Measurements from ENCODE around the gene ST3GAL4.

The ST3GAL4 gene

DNA sequence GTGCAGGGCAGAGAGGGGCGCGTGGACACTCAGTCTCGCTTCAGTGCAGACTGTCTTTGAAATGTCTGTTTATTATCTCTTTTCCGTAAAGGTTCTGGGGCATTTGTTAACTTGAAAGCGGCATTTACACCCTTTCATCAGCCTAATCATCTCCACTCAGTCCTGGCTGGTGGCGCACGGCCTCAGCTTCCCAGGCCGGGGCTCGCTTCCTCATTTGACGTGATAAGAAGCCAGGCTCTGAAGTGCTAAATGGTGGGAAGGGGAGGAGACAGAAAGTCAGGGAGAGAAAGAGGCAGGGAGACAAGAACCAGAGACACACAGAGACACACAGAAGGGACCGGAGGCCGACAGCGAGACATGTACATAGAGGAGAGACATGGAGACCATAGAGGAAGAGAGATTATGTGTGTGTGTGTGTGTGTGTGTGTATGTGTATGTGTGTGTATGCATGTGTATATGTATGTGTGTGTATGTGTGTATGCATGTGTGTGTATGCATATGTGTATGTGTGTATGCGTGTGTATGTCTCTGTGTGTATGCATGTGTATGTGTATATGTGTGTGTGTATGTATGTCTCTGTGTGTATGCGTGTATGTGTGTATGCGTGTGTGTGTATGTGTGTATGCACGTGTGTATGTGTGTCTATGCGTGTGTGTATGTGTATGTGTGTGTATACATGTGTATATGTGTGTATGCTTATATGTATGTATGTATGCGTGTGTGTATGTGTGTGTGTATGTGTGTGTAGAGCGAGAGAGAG is 101.5 kb downstream of the ST3GAL4 start:
- TF ChIP-seq YY1 (IDR thresholded peaks at IDR 0.05; ENCODE audit: low read depth) (no peak), TEAD4 (IDR thresholded peaks at IDR 0.05) (no peak), TAF1 (IDR thresholded peaks at IDR 0.05; ENCODE audit: low read depth) (no peak), CREB1 (IDR thresholded peaks at IDR 0.05; ENCODE audit: low read depth) (no peak), TCF12 (IDR thresholded peaks at IDR 0.05; ENCODE audit: low read depth) (no peak), EGR1 (IDR thresholded peaks at IDR 0.05) (no peak), RAD21 (IDR thresholded peaks at IDR 0.05; ENCODE audit: low read depth) (no peak), EP300 (IDR thresholded peaks at IDR 0.05; ENCODE audit: borderline replicate concordance) (no peak), ZBTB7A (IDR thresholded peaks at IDR 0.05; ENCODE audit: low read depth) (no peak), CEBPB (IDR thresholded peaks at IDR 0.05) (no peak), FOXM1 (IDR thresholded peaks at IDR 0.05; ENCODE audit: borderline replicate concordance, low read depth) (no peak)
- TF ChIP-seq, protein P1, sequence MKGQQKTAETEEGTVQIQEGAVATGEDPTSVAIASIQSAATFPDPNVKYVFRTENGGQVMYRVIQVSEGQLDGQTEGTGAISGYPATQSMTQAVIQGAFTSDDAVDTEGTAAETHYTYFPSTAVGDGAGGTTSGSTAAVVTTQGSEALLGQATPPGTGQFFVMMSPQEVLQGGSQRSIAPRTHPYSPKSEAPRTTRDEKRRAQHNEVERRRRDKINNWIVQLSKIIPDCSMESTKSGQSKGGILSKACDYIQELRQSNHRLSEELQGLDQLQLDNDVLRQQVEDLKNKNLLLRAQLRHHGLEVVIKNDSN (IDR thresholded peaks at IDR 0.05): no peak
- TF ChIP-seq, protein P2, sequence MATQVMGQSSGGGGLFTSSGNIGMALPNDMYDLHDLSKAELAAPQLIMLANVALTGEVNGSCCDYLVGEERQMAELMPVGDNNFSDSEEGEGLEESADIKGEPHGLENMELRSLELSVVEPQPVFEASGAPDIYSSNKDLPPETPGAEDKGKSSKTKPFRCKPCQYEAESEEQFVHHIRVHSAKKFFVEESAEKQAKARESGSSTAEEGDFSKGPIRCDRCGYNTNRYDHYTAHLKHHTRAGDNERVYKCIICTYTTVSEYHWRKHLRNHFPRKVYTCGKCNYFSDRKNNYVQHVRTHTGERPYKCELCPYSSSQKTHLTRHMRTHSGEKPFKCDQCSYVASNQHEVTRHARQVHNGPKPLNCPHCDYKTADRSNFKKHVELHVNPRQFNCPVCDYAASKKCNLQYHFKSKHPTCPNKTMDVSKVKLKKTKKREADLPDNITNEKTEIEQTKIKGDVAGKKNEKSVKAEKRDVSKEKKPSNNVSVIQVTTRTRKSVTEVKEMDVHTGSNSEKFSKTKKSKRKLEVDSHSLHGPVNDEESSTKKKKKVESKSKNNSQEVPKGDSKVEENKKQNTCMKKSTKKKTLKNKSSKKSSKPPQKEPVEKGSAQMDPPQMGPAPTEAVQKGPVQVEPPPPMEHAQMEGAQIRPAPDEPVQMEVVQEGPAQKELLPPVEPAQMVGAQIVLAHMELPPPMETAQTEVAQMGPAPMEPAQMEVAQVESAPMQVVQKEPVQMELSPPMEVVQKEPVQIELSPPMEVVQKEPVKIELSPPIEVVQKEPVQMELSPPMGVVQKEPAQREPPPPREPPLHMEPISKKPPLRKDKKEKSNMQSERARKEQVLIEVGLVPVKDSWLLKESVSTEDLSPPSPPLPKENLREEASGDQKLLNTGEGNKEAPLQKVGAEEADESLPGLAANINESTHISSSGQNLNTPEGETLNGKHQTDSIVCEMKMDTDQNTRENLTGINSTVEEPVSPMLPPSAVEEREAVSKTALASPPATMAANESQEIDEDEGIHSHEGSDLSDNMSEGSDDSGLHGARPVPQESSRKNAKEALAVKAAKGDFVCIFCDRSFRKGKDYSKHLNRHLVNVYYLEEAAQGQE (IDR thresholded peaks at IDR 0.05; ENCODE audit: low read depth): no peak

DNA sequence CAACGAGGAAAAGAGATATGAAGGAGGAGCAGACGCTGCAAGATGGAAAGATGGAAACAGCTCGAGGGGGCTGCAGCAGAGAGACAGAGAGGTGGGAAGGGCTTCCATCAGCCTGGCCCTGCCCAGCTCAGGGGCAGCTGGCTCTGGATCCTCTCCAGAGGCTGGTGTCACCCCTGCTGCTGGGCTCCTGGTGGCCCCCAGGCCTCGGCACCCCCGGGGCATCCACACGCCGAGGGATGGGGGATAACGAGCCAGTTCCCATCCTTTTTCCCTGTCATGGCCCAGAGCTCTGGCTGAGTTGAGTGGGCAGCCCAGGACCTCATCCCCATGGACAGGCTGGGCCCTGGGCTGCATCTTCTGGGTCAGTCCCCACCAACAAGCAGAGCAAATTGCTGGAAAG is 102.3 kb downstream of the ST3GAL4 start:
- TF ChIP-seq NFIC (IDR thresholded peaks at IDR 0.05) (no peak), TEAD4 (IDR thresholded peaks at IDR 0.05) (no peak), YY1 (IDR thresholded peaks at IDR 0.05; ENCODE audit: low read depth) (no peak), CREB1 (IDR thresholded peaks at IDR 0.05; ENCODE audit: low read depth) (no peak), CEBPB (IDR thresholded peaks at IDR 0.05) (no peak), TCF12 (IDR thresholded peaks at IDR 0.05; ENCODE audit: low read depth) (no peak), FOXM1 (IDR thresholded peaks at IDR 0.05; ENCODE audit: borderline replicate concordance, low read depth) (no peak)
- TF ChIP-seq, protein P1 (IDR thresholded peaks at IDR 0.05): no peak

DNA sequence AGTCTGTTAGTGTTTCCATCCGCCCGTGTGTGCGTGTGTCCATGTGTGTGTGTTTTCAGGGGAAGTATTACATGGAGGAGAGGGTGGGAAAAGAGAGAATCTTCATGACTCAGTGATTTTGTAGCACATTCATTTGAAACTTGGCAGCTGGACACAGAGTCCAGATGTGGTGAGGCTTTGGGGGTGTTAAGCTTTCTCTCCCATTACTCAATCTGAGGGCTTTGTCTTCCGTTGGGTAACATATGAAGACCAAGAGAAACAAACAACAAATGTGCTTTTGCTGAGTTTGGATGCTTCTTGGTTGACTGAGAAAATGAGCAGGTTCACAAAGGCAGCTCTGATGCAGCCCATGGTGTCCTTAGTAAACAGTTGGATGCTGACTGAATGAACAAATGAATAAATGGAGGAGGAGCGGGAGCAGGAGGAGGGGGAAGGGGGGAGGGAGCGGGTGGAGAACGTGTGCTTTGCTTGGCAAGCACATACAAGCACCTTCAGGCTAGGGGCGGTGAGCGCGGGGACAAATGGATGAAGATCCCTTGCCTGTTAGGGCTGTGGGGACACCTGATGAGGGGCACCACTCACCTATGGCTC is 104.3 kb downstream of the ST3GAL4 start:
- TF ChIP-seq TAF1 (IDR thresholded peaks at IDR 0.05; ENCODE audit: low read depth): no peak
- TF ChIP-seq, protein P2 (IDR thresholded peaks at IDR 0.05; ENCODE audit: low read depth): no peak
- TF ChIP-seq FOXM1 (IDR thresholded peaks at IDR 0.05; ENCODE audit: borderline replicate concordance, low read depth): no peak
- TF ChIP-seq EP300 (IDR thresholded peaks at IDR 0.05; ENCODE audit: borderline replicate concordance): no peak
- TF ChIP-seq TEAD4 (IDR thresholded peaks at IDR 0.05): no peak
- TF ChIP-seq CEBPB (IDR thresholded peaks at IDR 0.05): no peak
- no peak for TF ChIP-seq YY1 (IDR thresholded peaks at IDR 0.05; ENCODE audit: low read depth)
- TF ChIP-seq, protein P1 (IDR thresholded peaks at IDR 0.05): no peak
- TF ChIP-seq RAD21 (IDR thresholded peaks at IDR 0.05; ENCODE audit: low read depth): no peak
- no peak for TF ChIP-seq ZBTB7A (IDR thresholded peaks at IDR 0.05; ENCODE audit: low read depth)
- TF ChIP-seq EGR1 (IDR thresholded peaks at IDR 0.05): no peak
- TF ChIP-seq CREB1 (IDR thresholded peaks at IDR 0.05; ENCODE audit: low read depth): no peak
- no peak for TF ChIP-seq NFIC (IDR thresholded peaks at IDR 0.05)
- TF ChIP-seq, protein P3, sequence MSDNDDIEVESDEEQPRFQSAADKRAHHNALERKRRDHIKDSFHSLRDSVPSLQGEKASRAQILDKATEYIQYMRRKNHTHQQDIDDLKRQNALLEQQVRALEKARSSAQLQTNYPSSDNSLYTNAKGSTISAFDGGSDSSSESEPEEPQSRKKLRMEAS (IDR thresholded peaks at IDR 0.05): no peak

DNA sequence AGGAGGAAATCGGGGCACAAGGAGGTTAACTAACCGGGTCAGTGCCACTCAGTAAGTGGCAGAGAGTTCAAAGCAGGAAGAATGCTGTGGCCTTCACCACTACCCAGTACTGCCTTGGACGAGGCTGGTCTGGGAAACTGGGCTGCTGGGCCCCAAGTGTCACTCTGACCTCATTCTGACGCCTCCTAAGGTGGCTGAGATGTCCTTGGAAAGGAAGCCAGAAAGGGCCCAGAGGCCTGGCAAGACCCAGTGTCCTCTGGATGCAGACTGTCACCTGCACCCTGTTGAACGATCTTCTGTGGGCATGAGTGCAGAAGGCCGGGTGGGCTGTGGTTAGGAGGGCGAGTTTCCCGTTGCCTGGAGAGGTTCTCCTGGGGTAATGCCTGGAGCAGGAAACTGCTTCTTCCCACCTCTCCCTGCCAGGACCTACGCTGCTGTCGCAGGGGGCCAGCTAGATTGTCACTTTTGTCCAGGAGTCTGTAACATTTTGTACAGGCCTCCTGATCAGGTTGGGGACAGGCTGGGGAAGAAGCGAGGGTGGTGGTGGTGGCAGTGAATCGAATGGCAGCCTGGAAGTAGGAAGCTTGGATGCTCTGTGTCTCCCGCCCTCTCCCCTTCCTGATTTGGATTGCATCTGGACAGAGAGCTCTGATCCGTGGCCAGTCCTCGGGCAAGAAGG is 105.1 kb downstream of the ST3GAL4 start:
- TF ChIP-seq, protein P3 (IDR thresholded peaks at IDR 0.05): no peak
- TF ChIP-seq RAD21 (IDR thresholded peaks at IDR 0.05; ENCODE audit: low read depth) (no peak), EGR1 (IDR thresholded peaks at IDR 0.05) (no peak), TCF12 (IDR thresholded peaks at IDR 0.05; ENCODE audit: low read depth) (no peak), CREB1 (IDR thresholded peaks at IDR 0.05; ENCODE audit: low read depth) (no peak), TEAD4 (IDR thresholded peaks at IDR 0.05) (no peak), EP300 (IDR thresholded peaks at IDR 0.05; ENCODE audit: borderline replicate concordance) (no peak), NFIC (IDR thresholded peaks at IDR 0.05) (no peak), FOXM1 (IDR thresholded peaks at IDR 0.05; ENCODE audit: borderline replicate concordance, low read depth) (no peak)
- TF ChIP-seq, protein P1 (IDR thresholded peaks at IDR 0.05): no peak
- TF ChIP-seq, protein P2 (IDR thresholded peaks at IDR 0.05; ENCODE audit: low read depth): no peak

All from Ishikawa (cell line).